B cell (primary cell): ENCODE data around the gene CCL15. TPM values are rescaled to one million over a fixed set of nuclear protein-coding genes. Genes with fewer than 3 reads are reported as not detected.

ENCODE experiments used
- ATAC-seq: fragments of 200-7000 bp; cut with Tn5 transposase; one replicate; pipeline ENCODE4 v1.10.0; 2021; ENCODE audit warnings: low read depth, mild to moderate bottlenecking, moderate number of reproducible peaks, moderate library complexity
- CTCF ChIA-PET: fragments of 350-600 bp; sonication (Branson Sonifier 250); formaldehyde crosslinking; loops from one replicate; lab custom pipeline; 2021; ENCODE audit warnings: antibody characterized with exemption, inconsistent platforms; lab: Charles Lee
- POLR2A ChIA-PET: fragments of 350-600 bp; sonication (Branson Sonifier 250); formaldehyde crosslinking; loops from one replicate; lab custom pipeline; 2021; ENCODE audit warnings: antibody characterized with exemption; lab: Charles Lee
- DNase-seq: peaks from one replicate; pipeline ENCODE4 v3.0.0; 2013
- H2AFZ ChIP-seq: 2 replicates; pipeline ENCODE4 v1.6.1; 2012; ENCODE audit warnings: mild to moderate bottlenecking, low read depth, low read length; ENCODE audit not compliant: insufficient read depth, poor library complexity, severe bottlenecking
- H3K27ac ChIP-seq, 2 donors: 1 replicate in 1 of 2; 2 replicates in 1 of 2; pipeline ENCODE4 v1.5.1; 2012 to 2013; ENCODE audit warnings: low read length in 2 of 2, mild to moderate bottlenecking in 2 of 2, moderate library complexity in 1 of 2
- H3K27me3 ChIP-seq, 4 experiments: fragments of 200-600 bp in 1 of 4; sonication (generic) in 1 of 4; replicated peaks in 1 of 4; 1 replicate in 2 of 4; 2 replicates in 2 of 4; pipeline versions ENCODE4 v1.6.1 to v1.7.0; 2013 to 2016; ENCODE audit warnings: low read length in 3 of 4, mild to moderate bottlenecking in 2 of 4, mixed read lengths in 1 of 4, moderate library complexity in 1 of 4; ENCODE audit not compliant: insufficient read depth in 4 of 4, control insufficient read depth in 3 of 4; ENCODE audit errors: control extremely low read depth in 1 of 4
- H3K36me3 ChIP-seq, 2 experiments: replicated peaks in 1 of 2; 1 replicate in 1 of 2; 2 replicates in 1 of 2; pipeline versions ENCODE4 v1.6.1 to v1.7.1; 2013; ENCODE audit warnings: low read length in 1 of 2; ENCODE audit not compliant: insufficient read depth in 2 of 2, control insufficient read depth in 1 of 2; ENCODE audit errors: control extremely low read depth in 1 of 2, extremely low read depth in 1 of 2
- H3K4me1 ChIP-seq, 2 donors: fragments of 200-600 bp in 1 of 2; sonication (generic) in 1 of 2; 1 replicate in 1 of 2; 2 replicates in 1 of 2; pipeline versions ENCODE4 v1.5.1 to v1.6.1; 2013 to 2017; ENCODE audit warnings: low read length in 2 of 2; ENCODE audit not compliant: control insufficient read depth in 2 of 2, insufficient read depth in 2 of 2
- H3K4me2 ChIP-seq: replicated peaks from 2 replicates; pipeline ENCODE3; 2012; ENCODE audit warnings: mild to moderate bottlenecking, low read depth, low read length; ENCODE audit not compliant: poor library complexity, severe bottlenecking
- H3K4me3 ChIP-seq, 5 experiments: fragments of 200-600 bp in 1 of 5; sonication (generic) in 1 of 5; 1 replicate in 3 of 5; 2 replicates in 2 of 5; pipeline versions ENCODE4 v1.5.1 to v1.7.0; 2011 to 2016; ENCODE audit warnings: low read length in 4 of 5, mild to moderate bottlenecking in 4 of 5, low read depth in 2 of 5, control low read depth in 1 of 5, moderate library complexity in 1 of 5; ENCODE audit not compliant: insufficient read depth in 1 of 5; ENCODE audit errors: control extremely low read depth in 1 of 5, extremely low read depth in 1 of 5
- H3K79me2 ChIP-seq: fragments of 200-600 bp; sonication (generic); one replicate; pipeline ENCODE4 v1.6.0; 2016; ENCODE audit warnings: low read length; ENCODE audit not compliant: control insufficient read depth, insufficient read depth
- H3K9ac ChIP-seq: fragments of 200-600 bp; sonication (generic); 2 replicates; pipeline ENCODE4 v1.6.1; 2017; ENCODE audit warnings: mild to moderate bottlenecking, low read length, moderate library complexity
- H3K9me3 ChIP-seq, 3 donors: one replicate each; pipeline versions ENCODE4 v1.6.1 to v1.7.1; 2013; ENCODE audit warnings: low read length in 2 of 3; ENCODE audit not compliant: control insufficient read depth in 2 of 3, insufficient read depth in 1 of 3; ENCODE audit errors: control extremely low read depth in 1 of 3
- H4K20me1 ChIP-seq: 2 replicates; pipeline ENCODE4 v1.6.0; 2012; ENCODE audit warnings: mild to moderate bottlenecking, low read length; ENCODE audit not compliant: insufficient read depth, control insufficient read depth, poor library complexity, severe bottlenecking
- H3K27ac Mint-ChIP-seq: one replicate; pipeline ENCODE4 v1.8.0; 2021; ENCODE audit warnings: mixed read lengths
- H3K27me3 Mint-ChIP-seq: one replicate; pipeline ENCODE4 v1.8.0; 2021; ENCODE audit warnings: mixed read lengths
- H3K4me1 Mint-ChIP-seq: one replicate; pipeline ENCODE4 v1.8.0; 2021; ENCODE audit warnings: mixed read lengths
- H3K4me3 Mint-ChIP-seq: one replicate; pipeline ENCODE4 v1.8.0; 2021; ENCODE audit warnings: mixed read lengths
- H3K9me3 Mint-ChIP-seq: one replicate; pipeline ENCODE4 v1.8.0; 2022; ENCODE audit warnings: mixed read lengths; ENCODE audit not compliant: insufficient read depth
- CTCF ChIP-seq: fragments of 200-600 bp; IDR thresholded peaks from one replicate; pipeline ENCODE4 v1.8.0; 2022; ENCODE audit warnings: antibody characterized with exemption, mild to moderate bottlenecking
- EZH2 ChIP-seq: IDR thresholded peaks from 2 replicates; pipeline ENCODE4 v1.6.1; 2012; ENCODE audit warnings: borderline replicate concordance, low read depth, mild to moderate bottlenecking, moderate library complexity, low read length; ENCODE audit not compliant: insufficient read depth, poor library complexity, severe bottlenecking
- WGBS: methylation state at CpG from one replicate; pipeline ENCODE4 v1.1.5; 2013; ENCODE audit warnings: missing lambda C conversion rate; ENCODE audit not compliant: insufficient coverage; 5-methylcytosine and 5-hydroxymethylcytosine counted together
- intact Hi-C: fragments of 100-400 bp; cut with micrococcal nuclease; formaldehyde crosslinking; loops from one replicate; pipeline ENCODE4 v1.10.0; 2022
- polyA plus RNA-seq: library from polyadenylated mRNA; depleted of rRNA; stranded (reverse); fragments of >200 nt; gene quantifications from 2 replicates; pipeline ENCODE4 v1.2.3, GENCODE V29; 2012
- total RNA-seq, 2 donors: library from RNA; stranded (reverse); fragments of 120-200 nt in 1 of 2; gene quantifications; 1 replicate in 1 of 2; 2 replicates in 1 of 2; pipeline versions ENCODE4 v1.2.3 to v1.2.4, GENCODE V29; 2013 to 2022

Gene CCL15
- total and polyA plus RNA-seq, 2 donors (not counting 1 experiment from before 2014, with no cell fraction given): not detected

GRCh38 chr17:36034127-36034526, 32.8 kb upstream of the CCL15 start:
- Histone ChIP-seq H3K27me3 (peaks cover 0 to 12% (median 3%) of the 10 kb centered on the region in 4 experiments), H3K4me3 (no peak overlapping the region), H3K4me1 (peaks cover 13 to 17% of the 10 kb centered on the region in 2 donors), H3K79me2 (no peaks in the 10 kb centered on the region), H3K27ac (no peak overlapping the region), H3K36me3 (no peaks in the 10 kb centered on the region), H3K9ac (no peak overlapping the region), H2AFZ (no peak overlapping the region), H4K20me1 (no peaks in the 10 kb centered on the region), H3K9me3 (no peaks in the 10 kb centered on the region), H3K4me2 (peak overlapping the region; percentile 0)
- intact Hi-C loops: no loop called here
- ChIA-PET POLR2A (no interaction called here), CTCF (interaction anchor here (1.1 to 1.9 kb wide), 2 partner anchors 65 to 115 kb away, joined by 3 to 6 read pairs; no protein-coding TSS in a partner anchor)
- DNase-seq (peak; percentile 43), ATAC-seq (peak; percentile 43)
- peaks cover 19% of the 10 kb centered on the region for H3K4me1 Mint-ChIP-seq
- 0% methylated on average over 2 of the region's 3 CpGs for WGBS
- H3K27me3 Mint-ChIP-seq: peaks cover 28% of the 10 kb centered on the region
- H3K4me3 Mint-ChIP-seq: no peak overlapping the region
- TF ChIP-seq CTCF (no peak), EZH2 (no peak)
- H3K27ac Mint-ChIP-seq: no peak overlapping the region
- H3K9me3 Mint-ChIP-seq: no peaks in the 10 kb centered on the region

GRCh38 chr17:36030956-36031355, 29.6 kb upstream of the CCL15 start:
- POLR2A ChIA-PET: no interaction called here

More at GRCh38 chr17:36030956-36031355, 29.6 kb upstream of the CCL15 start:
- no peak overlapping the region for H3K27ac Mint-ChIP-seq
- H3K27me3 ChIP-seq: peaks cover 0 to 12% (median 3%) of the 10 kb centered on the region in 4 experiments
- no peak for TF ChIP-seq CTCF
- no peak for TF ChIP-seq EZH2
- no peaks in the 10 kb centered on the region for H3K36me3 ChIP-seq
- peaks cover 39% of the 10 kb centered on the region for H3K27me3 Mint-ChIP-seq
- no peak overlapping the region for H3K9ac ChIP-seq
- H3K4me1 ChIP-seq: peaks cover 13 to 14% of the 10 kb centered on the region in 2 donors
- CTCF ChIA-PET: interaction anchor here (1.4 kb wide), 1 partner anchor 41 kb away, joined by 4 read pairs; no protein-coding TSS in a partner anchor
- no peak overlapping the region for H3K4me3 Mint-ChIP-seq
- H3K9me3 ChIP-seq: no peaks in the 10 kb centered on the region
- no CpG with 5 or more reads among the region's 1 CpG for WGBS
- H3K9me3 Mint-ChIP-seq: no peaks in the 10 kb centered on the region
- DNase-seq (no peak), ATAC-seq (no peak)
- H3K4me3 ChIP-seq: no peak overlapping the region
- intact Hi-C loops: no loop called here
- peaks cover 16% of the 10 kb centered on the region for H3K4me1 Mint-ChIP-seq
- H2AFZ ChIP-seq: no peak overlapping the region
- no peak overlapping the region for H3K4me2 ChIP-seq
- H4K20me1 ChIP-seq: no peaks in the 10 kb centered on the region
- H3K79me2 ChIP-seq: no peaks in the 10 kb centered on the region
- no peak overlapping the region for H3K27ac ChIP-seq
